GM23248 (cell line): ENCODE measurements around the gene ZNHIT6.

Experiments
- EZH2 ChIP-seq: fragments of 200-600 bp; sonication (generic); IDR thresholded peaks from 2 replicates; pipeline ENCODE4 v1.6.1; 2018; ENCODE audit warnings: antibody characterized with exemption, mild to moderate bottlenecking; ENCODE audit not compliant: insufficient read depth, poor library complexity, severe bottlenecking
- EZH2phosphoT487 ChIP-seq: fragments of 200-600 bp; sonication (generic); IDR thresholded peaks from 2 replicates; pipeline ENCODE4 v1.6.1; 2018; ENCODE audit warnings: antibody characterized with exemption, moderate library complexity, mild to moderate bottlenecking, low read depth; ENCODE audit not compliant: insufficient read depth

- TF ChIP-seq EZH2 (no peak), EZH2phosphoT487 (no peak)
Observed at GRCh38 chr1:85652327-85652726, 55.9 kb downstream of the ZNHIT6 start.
